Hematopoietic multipotent progenitor cell treated with erythropoietin and hydrocortisone succinate and interleukin-3 and kit ligand, for 15 days (in vitro differentiated cells): ENCODE results near the gene CAMK1D.

Experiments used
- DNase-seq: peaks from one replicate; pipeline ENCODE4 v3.0.0-alpha.2; 2015; ENCODE audit warnings: low spot score

The CAMK1D gene

DNA sequence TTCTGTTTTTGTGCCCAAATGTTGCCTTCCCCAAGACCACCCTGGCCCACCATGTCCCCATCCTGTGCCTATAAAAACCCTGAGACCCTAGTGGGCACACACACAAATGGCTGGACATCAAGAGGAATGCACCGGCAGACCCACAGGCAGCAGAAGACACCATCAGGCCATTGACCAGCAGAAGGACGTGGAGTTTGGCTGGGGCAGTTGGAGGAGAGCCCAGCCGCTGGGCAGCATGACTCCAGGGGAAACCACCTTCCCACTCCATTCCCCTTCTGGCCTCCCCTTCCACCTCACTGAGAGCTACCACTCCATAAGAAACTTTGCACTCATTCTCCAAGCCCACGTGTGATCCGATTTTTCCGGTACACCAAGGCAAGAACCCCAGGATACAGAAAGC lies 309.2 kb downstream of the CAMK1D start:
- no peak for DNase-seq

DNA sequence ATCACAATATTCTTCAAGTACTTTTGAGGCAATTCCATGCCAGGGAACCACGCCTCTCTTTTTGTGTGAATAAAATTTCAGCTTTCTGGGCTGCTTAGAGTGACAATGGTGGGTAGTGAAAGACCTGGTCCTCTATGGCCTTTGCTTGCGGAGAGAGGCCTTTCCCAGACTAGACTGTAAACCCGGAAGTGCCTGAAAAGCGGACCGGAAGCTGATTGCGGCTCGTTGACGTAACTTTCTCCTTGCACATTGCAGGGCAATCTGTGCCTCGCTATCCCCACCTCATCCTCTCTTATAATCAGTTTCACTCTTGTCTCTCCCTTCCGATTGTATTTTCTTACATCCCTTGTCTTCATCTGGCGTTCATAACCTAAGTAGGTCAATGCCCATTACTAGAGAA lies 310.4 kb downstream of the CAMK1D start:
- DNase-seq = no peak

GRCh38 chr10:12660812-12661211 lies 311.5 kb downstream of the CAMK1D start:
- DNase-seq = no peak

DNA sequence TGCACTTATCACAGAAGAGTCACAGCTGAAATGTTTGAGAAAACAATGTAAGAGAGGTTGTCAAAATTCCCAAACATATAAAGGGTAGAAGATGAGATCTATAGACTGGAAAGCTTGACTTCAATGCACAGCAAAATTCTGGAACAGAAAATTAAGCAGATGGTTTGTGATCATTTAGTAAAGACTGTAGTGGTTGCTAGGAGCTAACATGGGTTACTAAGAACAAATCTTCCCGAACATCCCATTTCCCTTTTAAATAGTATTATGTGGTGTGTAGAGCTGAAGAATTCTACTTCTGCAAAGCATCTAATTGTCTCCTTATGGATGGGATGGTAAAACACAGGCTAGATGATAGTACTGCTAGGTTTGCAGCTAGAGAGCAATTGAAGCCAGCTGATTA lies 312.3 kb downstream of the CAMK1D start:
- no peak for DNase-seq

DNA sequence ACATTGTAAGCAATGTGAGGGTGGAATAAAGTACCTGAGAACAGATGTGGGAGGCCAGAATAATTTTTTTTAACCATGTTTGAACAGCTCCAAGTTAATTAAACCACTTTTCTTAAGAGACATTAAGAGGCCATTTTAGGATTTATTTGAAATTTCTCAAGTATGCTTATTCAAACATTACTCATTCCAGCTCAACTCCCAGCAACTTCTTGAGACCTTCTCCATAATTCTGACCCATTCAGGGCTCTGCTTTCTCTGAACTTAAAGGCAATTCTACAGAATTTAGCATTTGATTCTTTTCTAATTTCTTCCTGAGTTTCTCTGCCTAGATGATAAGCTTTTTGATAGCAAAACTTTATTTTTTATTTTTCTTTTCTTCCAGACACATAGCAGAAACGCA lies 314.5 kb downstream of the CAMK1D start:
- DNase-seq = no peak

DNA sequence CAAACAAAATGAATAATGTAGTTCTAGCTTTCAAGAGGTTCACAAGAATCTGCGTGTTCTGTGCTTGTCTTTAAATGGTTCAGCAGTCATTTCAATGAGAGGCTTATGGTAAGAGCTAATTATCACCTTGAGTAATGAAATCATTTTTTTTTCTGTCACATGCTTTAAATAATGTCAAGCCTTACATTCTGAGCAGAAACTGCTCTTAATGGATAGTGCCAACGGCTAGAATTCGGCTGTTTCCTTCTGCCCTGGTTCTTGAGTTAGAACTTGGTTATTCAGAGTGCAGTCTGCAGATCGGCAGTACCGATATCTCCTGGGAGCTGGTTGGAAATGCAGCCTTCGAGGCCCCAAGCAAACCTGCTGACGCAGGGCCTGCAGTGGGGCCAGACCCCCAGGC lies 316.2 kb downstream of the CAMK1D start:
- DNase-seq = no peak

DNA sequence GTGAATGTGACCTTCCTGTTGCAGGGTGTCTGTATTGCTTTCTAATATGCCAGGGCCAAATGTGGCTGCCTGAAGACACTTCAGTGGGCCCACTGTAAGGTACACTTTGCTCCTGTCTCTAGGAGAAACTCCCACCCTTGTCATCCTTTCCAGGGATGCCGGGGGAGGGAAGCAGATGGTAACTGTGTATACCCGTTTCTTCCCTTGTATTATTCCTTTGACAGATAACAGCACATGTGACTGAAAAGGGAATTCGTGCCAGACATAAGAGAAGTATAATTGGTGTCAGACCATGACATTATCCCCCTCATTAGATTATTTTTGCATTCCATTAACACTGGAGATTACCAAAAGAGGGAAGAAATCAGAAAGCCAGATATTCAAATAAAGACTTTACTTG lies 317.7 kb downstream of the CAMK1D start:
- DNase-seq = no peak

GRCh38 chr10:12668634-12669033 lies 319.3 kb downstream of the CAMK1D start:
- DNase-seq = no peak

- DNase-seq = no peak
These were observed 320.7 kb downstream of the CAMK1D start for GRCh38 chr10:12670004-12670403.

DNA sequence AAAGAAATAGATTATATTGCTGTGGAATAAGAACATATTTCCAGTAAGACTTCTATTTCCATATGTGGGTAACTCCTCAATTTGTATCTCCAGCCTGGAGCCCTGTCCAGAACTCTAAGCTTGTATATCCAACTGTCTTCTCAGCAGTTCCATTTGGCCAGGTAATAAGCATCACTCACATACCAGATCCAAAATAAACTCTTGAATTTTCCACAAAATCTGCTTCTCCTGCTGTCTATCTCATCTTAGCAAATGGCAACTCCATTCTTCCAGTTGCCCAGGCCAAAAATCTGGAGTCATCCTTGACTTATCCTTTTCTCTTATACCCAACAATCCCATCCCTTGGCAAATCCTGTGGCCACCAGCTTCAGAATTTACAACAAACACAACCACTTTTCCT lies 325.8 kb downstream of the CAMK1D start:
- DNase-seq = no peak

- no peak for DNase-seq
These were observed 330.3 kb downstream of the CAMK1D start for GRCh38 chr10:12679636-12680035.

GRCh38 chr10:12681252-12681651 lies 331.9 kb downstream of the CAMK1D start:
- no peak for DNase-seq

DNA sequence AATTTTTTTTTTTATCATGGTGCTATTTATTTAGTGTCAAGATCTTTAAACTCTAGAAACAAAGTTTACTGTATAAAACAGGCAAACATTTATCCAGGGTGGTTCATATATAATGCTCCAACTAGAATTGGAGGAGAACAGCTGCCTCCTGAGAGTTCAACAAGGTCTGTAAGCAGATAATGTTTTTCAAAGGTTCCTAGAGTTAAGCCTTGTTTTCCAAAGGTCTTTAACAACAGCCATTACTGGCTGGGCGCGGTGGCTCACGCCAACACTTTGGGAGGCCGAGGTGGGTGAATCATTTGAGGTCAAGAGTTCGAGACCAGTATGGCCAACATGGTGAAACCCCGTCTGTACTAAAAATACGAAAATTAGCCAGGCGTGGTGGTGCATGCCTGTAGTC lies 335.4 kb downstream of the CAMK1D start:
- no peak for DNase-seq

GRCh38 chr10:12685261-12686058 lies 336.1 kb downstream of the CAMK1D start:
- DNase-seq = no peak

DNA sequence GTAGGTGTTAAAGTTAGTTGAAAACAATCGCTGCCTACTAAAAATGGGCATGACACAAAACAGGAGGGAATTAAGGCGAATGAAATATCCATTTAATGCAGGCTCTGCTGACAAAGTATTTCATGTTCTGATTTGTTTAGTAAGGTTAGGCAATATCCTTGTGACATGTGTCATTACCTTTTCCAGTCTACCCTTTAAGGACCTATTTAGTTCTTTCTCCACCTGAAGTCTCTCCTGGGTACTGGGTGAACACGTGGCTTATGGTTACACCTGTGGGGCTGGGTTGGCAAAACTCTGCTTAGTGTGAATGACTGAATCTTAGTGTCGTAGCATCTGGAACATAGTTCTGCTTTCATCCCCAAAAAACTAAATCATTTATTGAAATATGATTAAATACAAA lies 338.6 kb downstream of the CAMK1D start:
- DNase-seq = no peak

GRCh38 chr10:12689893-12690292 lies 340.5 kb downstream of the CAMK1D start:
- no peak for DNase-seq

- no peak for DNase-seq
These were observed 341.3 kb downstream of the CAMK1D start for GRCh38 chr10:12690525-12691126.

DNA sequence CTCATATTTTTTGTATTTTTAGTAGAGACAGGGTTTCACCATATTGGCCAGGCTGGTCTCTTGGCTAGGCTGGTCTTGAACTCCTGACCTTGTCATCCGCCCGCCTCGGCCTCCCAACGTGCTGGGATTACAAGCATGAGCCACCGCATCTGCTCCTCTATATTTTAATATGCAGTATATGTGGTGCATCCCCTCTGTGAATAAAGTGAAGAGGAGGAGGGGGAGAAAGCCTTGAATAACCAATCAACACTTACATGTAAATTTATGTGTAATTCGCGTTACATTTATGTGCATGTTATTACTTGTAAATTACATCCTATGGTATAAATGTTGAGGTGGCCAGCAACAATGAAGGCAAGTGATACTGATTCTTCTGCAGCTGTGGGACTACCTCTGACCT lies 342.2 kb downstream of the CAMK1D start:
- DNase-seq = no peak

DNA sequence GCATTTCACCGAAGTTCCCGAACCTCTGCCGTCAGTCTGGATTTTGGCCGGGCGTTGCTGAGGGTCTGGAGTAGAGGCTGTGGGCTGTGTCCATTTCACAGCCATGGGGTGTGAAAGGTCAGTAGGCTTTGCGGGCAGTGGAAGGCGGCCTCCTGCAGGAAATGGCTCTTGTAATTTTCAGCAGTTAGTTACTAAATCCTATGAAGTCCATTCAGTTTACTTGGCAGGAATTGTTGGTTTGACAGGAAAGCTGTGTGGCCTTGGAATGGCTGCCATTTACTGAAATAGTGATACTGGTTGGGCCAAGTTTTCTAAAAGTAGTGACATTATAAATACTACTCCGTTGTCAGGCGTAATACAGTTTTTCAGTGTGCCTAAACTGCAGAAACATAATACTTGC lies 348.4 kb downstream of the CAMK1D start:
- DNase-seq = no peak

- DNase-seq = no peak
These were observed 349.9 kb downstream of the CAMK1D start for GRCh38 chr10:12699258-12699700.

GRCh38 chr10:12699781-12700556 lies 350.6 kb downstream of the CAMK1D start:
- DNase-seq = no peak

DNA sequence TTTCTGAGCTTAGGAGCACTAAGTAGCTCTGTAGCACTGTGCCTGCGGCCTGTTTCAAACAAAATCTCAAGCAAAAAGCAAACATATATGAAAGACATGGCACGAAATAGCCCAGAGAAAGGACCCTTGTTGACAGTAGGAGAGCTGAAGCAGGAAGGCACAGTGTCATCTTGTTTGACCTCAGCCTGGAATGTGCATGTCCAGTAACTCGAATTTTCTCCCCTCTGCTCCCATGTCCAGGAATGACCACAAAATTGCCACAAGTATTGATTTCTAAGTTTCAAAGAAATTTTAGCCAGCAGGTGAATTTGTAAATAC lies 351.2 kb downstream of the CAMK1D start:
- no peak for DNase-seq

DNA sequence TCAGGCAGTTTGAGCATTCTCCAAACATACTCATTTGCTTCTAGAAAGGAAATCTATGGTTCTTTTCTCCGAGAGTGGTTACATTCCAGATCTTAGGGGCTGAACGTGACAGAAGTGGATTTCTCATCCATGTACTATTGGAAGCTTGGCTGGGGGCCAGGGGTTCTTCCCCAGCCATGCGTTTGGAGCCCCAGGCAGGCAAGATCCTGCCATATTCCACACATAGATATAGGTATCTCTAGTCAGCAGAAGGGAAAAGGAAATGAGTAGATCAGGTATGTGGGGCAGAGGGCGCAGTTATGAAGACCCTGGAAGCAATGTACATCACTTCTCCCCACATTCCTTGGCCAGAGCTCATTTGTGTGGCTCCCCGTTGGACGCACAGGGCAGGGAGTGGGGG lies 352.3 kb downstream of the CAMK1D start:
- DNase-seq = no peak
